Lower leg skin (tissue), 4 donors: ENCODE measurements around the gene IL10RA. TPM values are rescaled to one million over a fixed set of nuclear protein-coding genes. Genes with fewer than 3 reads are reported as not detected.

ENCODE experiments used
- DNase-seq, 2 donors: peaks; one replicate each; pipeline ENCODE4 v3.0.0-alpha.2; 2019; ENCODE audit warnings: low spot score in 2 of 2
- H3K4me3 ChIP-seq: fragments of 200-600 bp; sonication (generic); 2 replicates; pipeline ENCODE4 v1.5.1; 2017; ENCODE audit warnings: mild to moderate bottlenecking, low read depth; ENCODE audit not compliant: poor library complexity, severe bottlenecking
- POLR2A ChIP-seq, 2 donors: fragments of 450-650 bp; IDR thresholded peaks; one replicate each; pipeline ENCODE4 v1.6.1; 2016 to 2017; ENCODE audit warnings: antibody characterized with exemption in 2 of 2, mild to moderate bottlenecking in 1 of 2, moderate library complexity in 1 of 2
- WGBS, 2 donors: methylation state at CpG; one replicate each; pipeline ENCODE4 v1.1.5; 2018; 5-methylcytosine and 5-hydroxymethylcytosine counted together
- intact Hi-C: fragments of 100-400 bp; cut with DNase I; formaldehyde crosslinking; loops from one replicate; pipeline ENCODE4 v1.15.0; 2023; ENCODE audit warnings: low total_unique reads
- total RNA-seq, 4 donors: library from RNA; depleted of rRNA; stranded (reverse); fragments of >200 nt; gene quantifications; one replicate each; pipeline ENCODE4 v1.1.0, GENCODE V29; 2016
- TF ChIP-seq, protein P1 (sequence below), 3 donors: fragments of 450-650 bp; IDR thresholded peaks; one replicate each; pipeline ENCODE4 v1.5.1; 2016; ENCODE audit warnings: antibody characterized with exemption in 3 of 3, mild to moderate bottlenecking in 3 of 3, moderate library complexity in 2 of 3

Gene IL10RA
- 10 to 100 TPM in 2 of 4 donors, 1 to 10 TPM in 2; 5.7 to 14.9 (median 8.1) TPM for total RNA-seq

GRCh38 chr11:117985953-117986887 is at the start of gene IL10RA:
Gene IL10RA (plus strand): TSS chr11:117986394. CDS start chr11:117986468, 74 bp downstream.
- H3K4me3 ChIP-seq: peak within 1 kb of the TSS; percentile 21
- intact Hi-C loops: no loop called here
- peak; percentile 47 to 94 for DNase-seq
- 5 to 7% methylated on average over 38 to 45 of the region's 71 CpGs for WGBS, 2 donors
- TF ChIP-seq, protein P1, sequence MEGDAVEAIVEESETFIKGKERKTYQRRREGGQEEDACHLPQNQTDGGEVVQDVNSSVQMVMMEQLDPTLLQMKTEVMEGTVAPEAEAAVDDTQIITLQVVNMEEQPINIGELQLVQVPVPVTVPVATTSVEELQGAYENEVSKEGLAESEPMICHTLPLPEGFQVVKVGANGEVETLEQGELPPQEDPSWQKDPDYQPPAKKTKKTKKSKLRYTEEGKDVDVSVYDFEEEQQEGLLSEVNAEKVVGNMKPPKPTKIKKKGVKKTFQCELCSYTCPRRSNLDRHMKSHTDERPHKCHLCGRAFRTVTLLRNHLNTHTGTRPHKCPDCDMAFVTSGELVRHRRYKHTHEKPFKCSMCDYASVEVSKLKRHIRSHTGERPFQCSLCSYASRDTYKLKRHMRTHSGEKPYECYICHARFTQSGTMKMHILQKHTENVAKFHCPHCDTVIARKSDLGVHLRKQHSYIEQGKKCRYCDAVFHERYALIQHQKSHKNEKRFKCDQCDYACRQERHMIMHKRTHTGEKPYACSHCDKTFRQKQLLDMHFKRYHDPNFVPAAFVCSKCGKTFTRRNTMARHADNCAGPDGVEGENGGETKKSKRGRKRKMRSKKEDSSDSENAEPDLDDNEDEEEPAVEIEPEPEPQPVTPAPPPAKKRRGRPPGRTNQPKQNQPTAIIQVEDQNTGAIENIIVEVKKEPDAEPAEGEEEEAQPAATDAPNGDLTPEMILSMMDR (IDR thresholded peaks at IDR 0.05): no peak
- TF ChIP-seq POLR2A (IDR thresholded peaks at IDR 0.05): peak in 1 of 2 donors; percentile 35

GRCh38 chr11:117936973-117937372 is 49.2 kb upstream of the IL10RA start:
- TF ChIP-seq, protein P1 (IDR thresholded peaks at IDR 0.05): no peak
- no peak for TF ChIP-seq POLR2A (IDR thresholded peaks at IDR 0.05)
- H3K4me3 ChIP-seq: no peak overlapping the region
- WGBS, 2 donors: 45 to 48% methylated on average over 6 of the region's 6 CpGs
- DNase-seq: no peak
- intact Hi-C loops: no loop called here

- DNase-seq: peak in 1 of 2 donors; percentile 4
- WGBS, 2 donors: 88 to 93% methylated on average over 8 of the region's 8 CpGs
- TF ChIP-seq POLR2A (IDR thresholded peaks at IDR 0.05): no peak
- TF ChIP-seq, protein P1 (IDR thresholded peaks at IDR 0.05): no peak
- no peak overlapping the region for H3K4me3 ChIP-seq
- intact Hi-C loops: loop anchor here (10.0 kb wide), 1 partner anchor 114 kb away; no protein-coding TSS in a partner anchor
Observed at GRCh38 chr11:117940736-117941135, 45.5 kb upstream of the IL10RA start.

- H3K4me3 ChIP-seq: no peak overlapping the region
- intact Hi-C loops: loop anchor here (10.0 kb wide), 1 partner anchor 114 kb away; no protein-coding TSS in a partner anchor
- DNase-seq: peak; percentile 15 to 66
- TF ChIP-seq, protein P1 (IDR thresholded peaks at IDR 0.05): no peak
- no peak for TF ChIP-seq POLR2A (IDR thresholded peaks at IDR 0.05)
- WGBS, 2 donors: 51 to 78% methylated on average over 4 of the region's 4 CpGs
Observed at GRCh38 chr11:117941163-117941707, 45.0 kb upstream of the IL10RA start.

DNA sequence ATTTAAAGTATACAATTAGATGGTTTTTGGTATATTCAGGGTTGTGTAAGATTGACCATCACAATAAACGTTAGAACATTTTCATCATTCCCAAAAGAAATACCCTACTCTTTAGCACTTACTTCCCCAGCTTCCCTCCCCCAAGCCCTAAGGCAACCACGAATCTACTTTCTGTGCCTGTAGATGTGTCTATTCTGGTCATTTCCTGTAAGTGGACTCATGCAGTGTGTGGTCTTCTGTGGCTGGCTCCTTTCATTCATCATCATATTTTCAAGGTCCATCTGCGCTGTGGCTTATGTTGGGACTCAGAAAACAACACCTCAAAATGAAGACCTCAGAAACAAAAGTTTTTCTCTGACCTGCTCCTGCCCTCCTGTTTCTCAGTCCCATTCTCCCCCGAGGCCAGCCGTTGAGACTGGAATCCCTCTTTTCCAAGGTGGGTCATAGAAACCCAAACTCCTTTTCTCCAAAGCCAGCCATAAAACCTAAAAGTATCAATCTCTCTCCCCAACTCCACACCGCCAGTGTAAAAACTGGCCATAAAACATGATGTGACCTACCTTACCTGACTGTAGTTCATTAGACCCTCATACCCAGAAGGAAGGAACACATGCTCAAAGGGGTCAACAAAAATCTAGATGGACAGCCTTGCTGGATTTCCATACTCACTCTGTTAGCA is 44.1 kb upstream of the IL10RA start:
- 85 to 87% methylated on average over 6 of the region's 6 CpGs for WGBS, 2 donors
- intact Hi-C loops: loop anchor here (10.0 kb wide), 1 partner anchor 113 kb away; no protein-coding TSS in a partner anchor
- H3K4me3 ChIP-seq: no peak overlapping the region
- TF ChIP-seq POLR2A (IDR thresholded peaks at IDR 0.05): no peak
- TF ChIP-seq, protein P1 (IDR thresholded peaks at IDR 0.05): no peak
- DNase-seq: peak; percentile 4 to 40
